Esophagus muscularis mucosa (tissue), 4 donors: Measurements from ENCODE around the gene CLCN7. TPM values are rescaled to one million over a fixed set of nuclear protein-coding genes. Genes with fewer than 3 reads are reported as not detected.

Experiments
- DNase-seq: peaks from one replicate; pipeline ENCODE4 v3.0.0-alpha.2; 2017; ENCODE audit errors: extremely low spot score
- H3K27ac ChIP-seq, 4 donors: fragments of 200-600 bp; sonication (generic); replicated peaks in 1 of 4; 1 replicate in 3 of 4; 2 replicates in 1 of 4; pipeline ENCODE4 v1.5.1; 2016 to 2019; ENCODE audit warnings: mild to moderate bottlenecking in 1 of 4
- H3K27me3 ChIP-seq, 4 donors: fragments of 200-600 bp; sonication (generic); one replicate each; pipeline versions ENCODE4 v1.5.1 to v1.6.0; 2016 to 2019
- H3K36me3 ChIP-seq, 4 donors: fragments of 200-600 bp; sonication (generic); one replicate each; pipeline ENCODE4 v1.5.1; 2016 to 2019
- H3K4me1 ChIP-seq, 4 donors: fragments of 200-600 bp; sonication (generic); one replicate each; pipeline ENCODE4 v1.5.1; 2016 to 2019
- H3K4me3 ChIP-seq, 4 donors: fragments of 200-600 bp; sonication (generic); 1 replicate in 2 of 4; 2 replicates in 2 of 4; pipeline ENCODE4 v1.5.1; 2016 to 2019; ENCODE audit warnings: mild to moderate bottlenecking in 4 of 4, moderate library complexity in 1 of 4
- H3K9me3 ChIP-seq, 4 donors: fragments of 200-600 bp; sonication (generic); 1 replicate in 3 of 4; 2 replicates in 1 of 4; pipeline ENCODE4 v1.5.1; 2016 to 2019
- EP300 ChIP-seq: sonication (generic); formaldehyde crosslinking; IDR thresholded peaks from one replicate; pipeline ENCODE4 v1.6.1; 2017; ENCODE audit warnings: antibody characterized with exemption
- POLR2A ChIP-seq: fragments of 450-650 bp; IDR thresholded peaks from one replicate; pipeline ENCODE4 v1.6.1; 2017; ENCODE audit warnings: antibody characterized with exemption, moderate library complexity, mild to moderate bottlenecking, low read depth
- POLR2AphosphoS5 ChIP-seq, 2 donors: sonication (generic); formaldehyde crosslinking; IDR thresholded peaks; one replicate each; pipeline ENCODE4 v1.6.1; 2017; ENCODE audit warnings: antibody characterized with exemption in 2 of 2
- WGBS: methylation state at CpG from one replicate; pipeline ENCODE4 v1.1.5; 2018; 5-methylcytosine and 5-hydroxymethylcytosine counted together
- intact Hi-C: fragments of 100-400 bp; cut with DNase I; formaldehyde crosslinking; loops from one replicate; pipeline ENCODE4 v1.15.1; 2023
- total RNA-seq, 4 donors: library from RNA; depleted of rRNA; stranded (reverse); fragments of >200 nt; gene quantifications; one replicate each; pipeline versions ENCODE4 v1.1.0 to v1.2.1, GENCODE V29; 2016
- TF ChIP-seq, protein P1 (sequence below), 3 experiments: fragments of 200-600 bp in 2 of 3; fragments of 450-650 bp in 1 of 3; sonication (generic) in 2 of 3; IDR thresholded peaks; one replicate each; pipeline ENCODE4 v1.5.1; 2017 to 2019; ENCODE audit warnings: antibody characterized with exemption in 3 of 3, mild to moderate bottlenecking in 2 of 3, moderate library complexity in 1 of 3

Gene CLCN7
- total RNA-seq, 4 donors from 2014 or later, result 41.5 to 130 (median 71.9) TPM

- Histone ChIP-seq H3K27me3 (no peaks in the 10 kb centered on the region), H3K36me3 (peaks cover 15 to 29% (median 26%) of the 10 kb centered on the region in 4 donors), H3K4me1 (peaks cover 24 to 34% (median 31%) of the 10 kb centered on the region in 4 donors), H3K9me3 (no peaks in the 10 kb centered on the region), H3K27ac (peak overlapping the region; percentile 84 to 92 (median 88)), H3K4me3 (peak overlapping the region; percentile 81 to 89 (median 84))
- WGBS, result 85% methylated on average over 21 of the region's 23 CpGs
- intact Hi-C loops, result loop anchor here (5.0 kb wide), 2 partner anchors 75 to 120 kb away; partner anchors contain the start of genes CRAMP1 and IFT140
- no peak for TF ChIP-seq EP300
- no peak for DNase-seq
These were observed 17.5 kb upstream of the CLCN7 start for GRCh38 chr16:1492082-1492922.

DNA sequence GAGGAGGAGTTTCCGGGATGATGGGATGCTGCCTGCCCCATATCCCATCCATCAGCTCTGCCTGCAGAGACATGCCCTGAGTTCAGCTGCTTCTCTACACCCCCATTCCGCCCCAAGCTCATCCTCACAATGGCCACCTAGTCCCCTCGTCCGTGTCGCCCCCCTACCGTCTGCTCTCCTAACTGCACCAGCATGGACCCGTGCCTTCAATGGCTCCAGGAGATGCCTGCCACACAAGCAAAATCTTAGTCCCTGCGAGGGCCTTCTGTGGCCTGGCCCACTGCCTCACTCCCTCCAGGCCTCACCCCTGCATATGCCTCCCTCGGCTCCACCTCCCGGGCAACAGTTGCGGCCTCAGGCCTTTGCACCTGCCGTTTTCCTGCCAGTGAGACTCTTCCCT, 16.5 kb upstream of the CLCN7 start:
- no peak overlapping the region for H3K4me3 ChIP-seq
- WGBS, result 93% methylated on average over 12 of the region's 12 CpGs
- H3K4me1 ChIP-seq, result peaks cover 24 to 34% (median 31%) of the 10 kb centered on the region in 4 donors
- peaks cover 9 to 19% (median 17%) of the 10 kb centered on the region in 4 donors for H3K36me3 ChIP-seq
- H3K27ac ChIP-seq, result no peak overlapping the region
- no peak for DNase-seq
- intact Hi-C loops, result loop anchor here (5.0 kb wide), 2 partner anchors 76 to 121 kb away; partner anchors contain the start of genes CRAMP1 and IFT140
- TF ChIP-seq, protein P1, sequence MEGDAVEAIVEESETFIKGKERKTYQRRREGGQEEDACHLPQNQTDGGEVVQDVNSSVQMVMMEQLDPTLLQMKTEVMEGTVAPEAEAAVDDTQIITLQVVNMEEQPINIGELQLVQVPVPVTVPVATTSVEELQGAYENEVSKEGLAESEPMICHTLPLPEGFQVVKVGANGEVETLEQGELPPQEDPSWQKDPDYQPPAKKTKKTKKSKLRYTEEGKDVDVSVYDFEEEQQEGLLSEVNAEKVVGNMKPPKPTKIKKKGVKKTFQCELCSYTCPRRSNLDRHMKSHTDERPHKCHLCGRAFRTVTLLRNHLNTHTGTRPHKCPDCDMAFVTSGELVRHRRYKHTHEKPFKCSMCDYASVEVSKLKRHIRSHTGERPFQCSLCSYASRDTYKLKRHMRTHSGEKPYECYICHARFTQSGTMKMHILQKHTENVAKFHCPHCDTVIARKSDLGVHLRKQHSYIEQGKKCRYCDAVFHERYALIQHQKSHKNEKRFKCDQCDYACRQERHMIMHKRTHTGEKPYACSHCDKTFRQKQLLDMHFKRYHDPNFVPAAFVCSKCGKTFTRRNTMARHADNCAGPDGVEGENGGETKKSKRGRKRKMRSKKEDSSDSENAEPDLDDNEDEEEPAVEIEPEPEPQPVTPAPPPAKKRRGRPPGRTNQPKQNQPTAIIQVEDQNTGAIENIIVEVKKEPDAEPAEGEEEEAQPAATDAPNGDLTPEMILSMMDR (IDR thresholded peaks at IDR 0.05), result no peak
- no peak for TF ChIP-seq EP300
- H3K27me3 ChIP-seq, result no peaks in the 10 kb centered on the region
- no peaks in the 10 kb centered on the region for H3K9me3 ChIP-seq

- H3K4me3 ChIP-seq, result no peak overlapping the region
- peaks cover 9 to 14% (median 12%) of the 10 kb centered on the region in 4 donors for H3K4me1 ChIP-seq
- DNase-seq, result no peak
- intact Hi-C loops, result no loop called here
- TF ChIP-seq EP300 (no peak), POLR2A (no peak), POLR2AphosphoS5 (IDR thresholded peaks at IDR 0.05) (no peak)
- TF ChIP-seq, protein P1 (IDR thresholded peaks at IDR 0.05), result no peak
- H3K27me3 ChIP-seq, result no peaks in the 10 kb centered on the region
- no peaks in the 10 kb centered on the region for H3K36me3 ChIP-seq
- H3K9me3 ChIP-seq, result no peaks in the 10 kb centered on the region
- 85% methylated on average over 12 of the region's 12 CpGs for WGBS
- H3K27ac ChIP-seq, result no peak overlapping the region
These were observed 14.2 kb upstream of the CLCN7 start for GRCh38 chr16:1489077-1489476.

DNA sequence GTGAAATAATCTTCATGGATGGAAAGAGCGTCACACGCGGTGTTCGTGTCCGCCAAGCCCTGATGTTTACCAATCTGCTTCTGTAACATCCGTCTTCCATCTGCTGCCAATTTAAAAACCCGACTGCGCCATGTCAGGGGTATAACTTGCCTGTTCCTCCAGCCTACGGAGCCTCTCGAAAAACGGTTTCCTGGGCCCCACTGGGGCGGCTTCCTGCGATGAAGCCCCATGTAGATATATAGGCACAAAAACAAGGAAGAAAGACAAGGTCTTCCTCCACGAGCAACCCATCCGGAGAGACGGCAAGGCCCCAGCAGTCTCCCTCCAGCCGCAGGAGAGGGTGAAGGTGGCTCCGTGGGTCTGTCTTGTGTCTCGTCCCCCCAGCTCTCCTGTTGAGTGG, 13.8 kb upstream of the CLCN7 start, which contains the start of gene PTX4:
Gene PTX4 (minus strand): TSS at position 326 of the 400 bp plus-strand sequence. CDS start 35 bp downstream, at position 291.
- WGBS, result 73% methylated on average over 19 of the region's 19 CpGs
- no peaks in the 10 kb centered on the region for H3K9me3 ChIP-seq
- TF ChIP-seq EP300 (no peak), POLR2A (no peak), POLR2AphosphoS5 (IDR thresholded peaks at IDR 0.05) (no peak)
- TF ChIP-seq, protein P1 (IDR thresholded peaks at IDR 0.05), result no peak
- H3K4me1 ChIP-seq, result peaks cover 6 to 9% (median 7%) of the 10 kb centered on the region in 4 donors
- H3K4me3 ChIP-seq, result no peak within 1 kb of the TSS
- H3K36me3 ChIP-seq, result no peaks in the 10 kb centered on the region
- H3K27me3 ChIP-seq, result no peaks in the 10 kb centered on the region
- H3K27ac ChIP-seq, result no peak within 1 kb of the TSS
- intact Hi-C loops, result no loop called here
- no peak for DNase-seq

DNA sequence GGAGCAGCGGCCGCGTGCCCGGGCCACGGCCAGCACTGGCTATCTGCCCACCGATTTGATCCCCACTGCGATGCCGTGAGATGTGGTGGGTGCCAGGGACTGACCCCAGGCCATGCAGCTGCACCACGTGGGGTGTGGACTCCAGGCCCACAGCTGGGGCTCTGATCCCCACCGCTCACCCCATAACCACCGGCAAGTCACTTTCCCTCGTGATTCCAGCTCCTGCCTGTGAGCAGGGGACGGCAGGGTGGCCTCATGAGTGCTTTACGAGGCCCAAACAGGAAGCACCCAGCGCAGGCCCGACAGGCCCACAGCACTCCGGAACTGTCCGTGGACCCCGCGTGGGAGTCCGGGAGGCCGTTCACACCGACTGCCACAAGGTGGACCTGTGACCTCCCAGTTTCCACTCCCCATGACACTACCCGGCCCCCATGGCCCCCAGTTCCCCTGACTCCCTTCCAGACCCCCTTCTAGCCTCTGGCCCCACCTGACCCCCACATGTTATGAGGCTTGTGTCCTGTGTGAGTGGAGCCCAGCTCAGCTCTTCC, 13.3 kb upstream of the CLCN7 start:
- H3K27ac ChIP-seq, result no peak overlapping the region
- no peaks in the 10 kb centered on the region for H3K9me3 ChIP-seq
- no peak overlapping the region for H3K4me3 ChIP-seq
- H3K27me3 ChIP-seq, result no peaks in the 10 kb centered on the region
- no peaks in the 10 kb centered on the region for H3K36me3 ChIP-seq
- 90% methylated on average over 9 of the region's 24 CpGs for WGBS
- H3K4me1 ChIP-seq, result peaks cover 6 to 9% (median 7%) of the 10 kb centered on the region in 4 donors
- TF ChIP-seq EP300 (no peak), POLR2AphosphoS5 (IDR thresholded peaks at IDR 0.05) (no peak)
- no peak for DNase-seq
- intact Hi-C loops, result no loop called here
